ENCODE measurements around the gene EIF4G3. TPM values are rescaled to one million over a fixed set of nuclear protein-coding genes. Genes with fewer than 3 reads are reported as not detected.

The EIF4G3 gene
- polyA plus RNA-seq, 1 donor (not counting 4 experiments of a cell fraction or from before 2014, with no cell fraction given): 44.6 TPM

DNA sequence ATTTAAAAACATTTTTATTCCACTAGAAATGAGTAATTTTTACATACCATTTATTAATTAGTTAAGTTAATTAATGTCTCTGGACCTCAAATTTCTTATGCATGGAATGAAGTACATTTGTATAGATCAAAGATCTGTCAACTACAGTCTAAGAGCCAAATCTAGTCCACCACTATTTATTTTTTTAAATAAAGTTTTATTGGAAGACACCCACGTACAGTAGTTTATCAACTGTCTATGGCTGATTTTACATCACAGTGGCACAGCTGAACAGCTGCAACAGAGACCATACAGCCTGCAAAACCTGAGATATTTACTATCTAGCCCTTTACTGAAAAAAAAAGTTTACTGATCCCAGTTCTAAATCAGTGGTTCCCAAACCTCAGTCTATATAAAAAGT is 201.0 kb downstream of the EIF4G3 start:
- Histone ChIP-seq H3K4me1 (ENCODE audit: control insufficient read depth, extremely low read depth, insufficient read depth, low read length) (peaks cover 8% of the 10 kb centered on the region), H3K27ac (ENCODE audit: control insufficient read depth, insufficient read depth, low read length) (no peak overlapping the region), H3K36me3 (ENCODE audit: control insufficient read depth in 2 of 2, extremely low read depth in 1 of 2, insufficient read depth in 2 of 2, low read length in 2 of 2) (peaks cover 0 to 3% of the 10 kb centered on the region in 2 experiments), H3K4me3 (ENCODE audit: control insufficient read depth in 2 of 3, extremely low read depth in 1 of 3, insufficient read depth in 2 of 3, low read depth in 1 of 3, low read length in 3 of 3) (no peak overlapping the region), H3K4me2 (ENCODE audit: control insufficient read depth, extremely low read depth, insufficient read depth, low read depth, low read length) (no peak overlapping the region), H4K20me1 (ENCODE audit: control insufficient read depth, extremely low read depth, insufficient read depth, low read length) (no peaks in the 10 kb centered on the region), H3K79me2 (ENCODE audit: control insufficient read depth, insufficient read depth, low read length) (no peaks in the 10 kb centered on the region), H3K9me1 (ENCODE audit: control insufficient read depth, extremely low read depth, insufficient read depth, low read length) (no peaks in the 10 kb centered on the region), H2AFZ (ENCODE audit: control insufficient read depth, low read length) (no peak overlapping the region), H3K9ac (ENCODE audit: control insufficient read depth, extremely low read depth, insufficient read depth, low read length) (no peak overlapping the region), H3K9me3 (ENCODE audit: control insufficient read depth, low read depth, low read length) (no peaks in the 10 kb centered on the region), H3K27me3 (ENCODE audit: control insufficient read depth, extremely low read depth, insufficient read depth, low read length) (no peaks in the 10 kb centered on the region)
- TF ChIP-seq EZH2 (IDR thresholded peaks at IDR 0.05; ENCODE audit: low read length): no peak
- TF ChIP-seq, protein P1, sequence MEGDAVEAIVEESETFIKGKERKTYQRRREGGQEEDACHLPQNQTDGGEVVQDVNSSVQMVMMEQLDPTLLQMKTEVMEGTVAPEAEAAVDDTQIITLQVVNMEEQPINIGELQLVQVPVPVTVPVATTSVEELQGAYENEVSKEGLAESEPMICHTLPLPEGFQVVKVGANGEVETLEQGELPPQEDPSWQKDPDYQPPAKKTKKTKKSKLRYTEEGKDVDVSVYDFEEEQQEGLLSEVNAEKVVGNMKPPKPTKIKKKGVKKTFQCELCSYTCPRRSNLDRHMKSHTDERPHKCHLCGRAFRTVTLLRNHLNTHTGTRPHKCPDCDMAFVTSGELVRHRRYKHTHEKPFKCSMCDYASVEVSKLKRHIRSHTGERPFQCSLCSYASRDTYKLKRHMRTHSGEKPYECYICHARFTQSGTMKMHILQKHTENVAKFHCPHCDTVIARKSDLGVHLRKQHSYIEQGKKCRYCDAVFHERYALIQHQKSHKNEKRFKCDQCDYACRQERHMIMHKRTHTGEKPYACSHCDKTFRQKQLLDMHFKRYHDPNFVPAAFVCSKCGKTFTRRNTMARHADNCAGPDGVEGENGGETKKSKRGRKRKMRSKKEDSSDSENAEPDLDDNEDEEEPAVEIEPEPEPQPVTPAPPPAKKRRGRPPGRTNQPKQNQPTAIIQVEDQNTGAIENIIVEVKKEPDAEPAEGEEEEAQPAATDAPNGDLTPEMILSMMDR (optimal IDR thresholded peaks at IDR 0.05 in 1 of 3, IDR thresholded peaks at IDR 0.05 in 1 of 3, conservative IDR thresholded peaks at IDR 0.05 in 1 of 3; ENCODE audit: extremely low read depth in 1 of 3, insufficient read depth in 2 of 3, low read length in 3 of 3): no peak
- dilution Hi-C loops (cut with MboI; ENCODE audit: extremely low pct_ligation_motif_present, low sequenced_read_pairs): no loop called here
- DNase-seq (ENCODE audit: low read depth, low spot score) (no peak), FAIRE-seq (no peak)

DNA sequence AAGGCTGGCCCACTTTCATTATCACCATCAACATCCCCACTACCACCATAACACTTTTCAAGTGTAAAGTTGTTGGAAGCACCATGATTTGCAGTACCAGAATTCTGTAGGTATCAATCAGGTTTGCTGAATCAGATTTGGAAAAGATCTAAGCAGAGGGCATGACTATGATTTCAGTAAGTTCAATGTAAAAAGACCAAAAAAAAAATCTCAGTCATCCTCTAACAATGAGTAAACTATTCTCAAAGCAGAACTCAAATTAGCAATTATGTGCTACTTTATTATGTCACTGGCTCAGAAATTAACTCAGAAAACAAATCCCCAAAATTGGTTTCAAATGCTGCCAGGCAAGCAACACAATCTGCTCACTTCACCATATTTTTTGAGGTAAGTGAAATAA is 201.7 kb downstream of the EIF4G3 start:
- FAIRE-seq: peak; percentile 53

More for the DNA sequence above, 201.7 kb downstream of the EIF4G3 start:
- no peaks in the 10 kb centered on the region for H3K27me3 ChIP-seq (ENCODE audit: control insufficient read depth, extremely low read depth, insufficient read depth, low read length)
- TF ChIP-seq EZH2 (IDR thresholded peaks at IDR 0.05; ENCODE audit: low read length): no peak
- TF ChIP-seq, protein P1 (optimal IDR thresholded peaks at IDR 0.05 in 1 of 3, IDR thresholded peaks at IDR 0.05 in 1 of 3, conservative IDR thresholded peaks at IDR 0.05 in 1 of 3; ENCODE audit: extremely low read depth in 1 of 3, insufficient read depth in 2 of 3, low read length in 3 of 3): no peak
- no peaks in the 10 kb centered on the region for H3K9me1 ChIP-seq (ENCODE audit: control insufficient read depth, extremely low read depth, insufficient read depth, low read length)
- no peaks in the 10 kb centered on the region for H4K20me1 ChIP-seq (ENCODE audit: control insufficient read depth, extremely low read depth, insufficient read depth, low read length)
- dilution Hi-C loops (cut with MboI; ENCODE audit: extremely low pct_ligation_motif_present, low sequenced_read_pairs): no loop called here
- H3K4me2 ChIP-seq (ENCODE audit: control insufficient read depth, extremely low read depth, insufficient read depth, low read depth, low read length): no peak overlapping the region
- H3K36me3 ChIP-seq (ENCODE audit: control insufficient read depth in 2 of 2, extremely low read depth in 1 of 2, insufficient read depth in 2 of 2, low read length in 2 of 2): peaks cover 0 to 3% of the 10 kb centered on the region in 2 experiments
- no peak overlapping the region for H3K9ac ChIP-seq (ENCODE audit: control insufficient read depth, extremely low read depth, insufficient read depth, low read length)
- no peak overlapping the region for H3K27ac ChIP-seq (ENCODE audit: control insufficient read depth, insufficient read depth, low read length)
- no peak for DNase-seq (ENCODE audit: low read depth, low spot score)
- H3K9me3 ChIP-seq (ENCODE audit: control insufficient read depth, low read depth, low read length): no peaks in the 10 kb centered on the region
- H3K4me3 ChIP-seq (ENCODE audit: control insufficient read depth in 2 of 3, extremely low read depth in 1 of 3, insufficient read depth in 2 of 3, low read depth in 1 of 3, low read length in 3 of 3): no peak overlapping the region
- no peaks in the 10 kb centered on the region for H3K79me2 ChIP-seq (ENCODE audit: control insufficient read depth, insufficient read depth, low read length)
- peaks cover 8% of the 10 kb centered on the region for H3K4me1 ChIP-seq (ENCODE audit: control insufficient read depth, extremely low read depth, insufficient read depth, low read length)
- H2AFZ ChIP-seq (ENCODE audit: control insufficient read depth, low read length): no peak overlapping the region
